HEK293 (cell line): ENCODE data around the gene BCL2L11.

ENCODE experiments used
- ELK4 ChIP-seq: IDR thresholded peaks from 2 replicates; pipeline ENCODE4 v1.6.1; 2011; ENCODE audit warnings: mild to moderate bottlenecking, low read depth, low read length, borderline replicate concordance
- FEZF1 ChIP-seq: fragments of 450-650 bp; formaldehyde crosslinking; IDR thresholded peaks from 2 replicates; pipeline ENCODE4 v1.5.1; 2016; ENCODE audit warnings: missing biosample characterization, missing genetic modification characterization
- GLI4 ChIP-seq: fragments of 450-650 bp; formaldehyde crosslinking; IDR thresholded peaks from 2 replicates; pipeline ENCODE4 v1.5.1; 2016; ENCODE audit warnings: missing biosample characterization, missing genetic modification characterization
- HOXC10 ChIP-seq: sonication (generic); formaldehyde crosslinking; IDR thresholded peaks from 2 replicates; pipeline ENCODE4 v1.8.1; 2023; ENCODE audit warnings: mild to moderate bottlenecking, missing genetic modification reagents
- KLF10 ChIP-seq: fragments of 450-650 bp; IDR thresholded peaks from 2 replicates; pipeline ENCODE4 v1.5.1; 2018; ENCODE audit warnings: missing biosample characterization, mild to moderate bottlenecking, missing genetic modification characterization
- KLF8 ChIP-seq: fragments of 450-650 bp; formaldehyde crosslinking; IDR thresholded peaks from 2 replicates; pipeline ENCODE4 v1.5.1; 2016; ENCODE audit warnings: missing biosample characterization, missing genetic modification characterization
- REPIN1 ChIP-seq: fragments of 450-650 bp; formaldehyde crosslinking; IDR thresholded peaks from 2 replicates; pipeline ENCODE4 v1.5.1; 2017; ENCODE audit warnings: missing biosample characterization, missing genetic modification characterization, low read depth
- SETDB1 ChIP-seq: IDR thresholded peaks from one replicate; pipeline ENCODE4 v1.6.1; 2017; ENCODE audit warnings: mild to moderate bottlenecking, low read length, moderate library complexity, mixed read lengths; ENCODE audit not compliant: insufficient read length
- ZBTB20 ChIP-seq: fragments of 450-650 bp; formaldehyde crosslinking; IDR thresholded peaks from 2 replicates; pipeline ENCODE4 v1.5.1; 2016; ENCODE audit warnings: missing biosample characterization, missing genetic modification characterization
- ZBTB6 ChIP-seq: fragments of 450-650 bp; formaldehyde crosslinking; IDR thresholded peaks from 2 replicates; pipeline ENCODE4 v1.5.1; 2017; ENCODE audit warnings: missing biosample characterization, missing genetic modification characterization
- ZFP41 ChIP-seq: fragments of 450-650 bp; formaldehyde crosslinking; IDR thresholded peaks from 2 replicates; pipeline ENCODE4 v1.5.1; 2016; ENCODE audit warnings: missing biosample characterization, missing genetic modification characterization, borderline replicate concordance
- ZFP69B ChIP-seq: fragments of 450-650 bp; formaldehyde crosslinking; IDR thresholded peaks from 2 replicates; pipeline ENCODE4 v1.5.1; 2016; ENCODE audit warnings: missing biosample characterization, missing genetic modification characterization
- ZNF121 ChIP-seq: fragments of 450-650 bp; formaldehyde crosslinking; IDR thresholded peaks from 2 replicates; pipeline ENCODE4 v1.5.1; 2016; ENCODE audit warnings: missing biosample characterization, missing genetic modification characterization
- ZNF169 ChIP-seq: fragments of 450-650 bp; formaldehyde crosslinking; IDR thresholded peaks from 2 replicates; pipeline ENCODE4 v1.5.1; 2016; ENCODE audit warnings: missing biosample characterization, missing genetic modification characterization
- ZNF174 ChIP-seq: fragments of 450-650 bp; formaldehyde crosslinking; IDR thresholded peaks from 2 replicates; pipeline ENCODE4 v1.5.0; 2017; ENCODE audit warnings: missing biosample characterization, mild to moderate bottlenecking, missing genetic modification characterization
- ZNF211 ChIP-seq: fragments of 450-650 bp; formaldehyde crosslinking; IDR thresholded peaks from 2 replicates; pipeline ENCODE4 v1.5.1; 2016; ENCODE audit warnings: low read depth, missing biosample characterization, missing genetic modification characterization
- ZNF223 ChIP-seq: fragments of 450-650 bp; formaldehyde crosslinking; IDR thresholded peaks from 2 replicates; pipeline ENCODE4 v1.5.1; 2016; ENCODE audit warnings: missing biosample characterization, missing genetic modification characterization
- ZNF266 ChIP-seq: fragments of 450-650 bp; formaldehyde crosslinking; IDR thresholded peaks from 2 replicates; pipeline ENCODE4 v1.5.1; 2016; ENCODE audit warnings: missing biosample characterization, missing genetic modification characterization, low read depth
- ZNF341 ChIP-seq: fragments of 450-650 bp; formaldehyde crosslinking; IDR thresholded peaks from 2 replicates; pipeline ENCODE4; 2016; ENCODE audit warnings: low read depth, missing biosample characterization, missing genetic modification characterization
- ZNF48 ChIP-seq: fragments of 450-650 bp; formaldehyde crosslinking; IDR thresholded peaks from 2 replicates; pipeline ENCODE4 v1.5.1; 2016; ENCODE audit warnings: missing biosample characterization, missing genetic modification characterization
- ZNF510 ChIP-seq: fragments of 450-650 bp; formaldehyde crosslinking; IDR thresholded peaks from 2 replicates; pipeline ENCODE4 v1.5.1; 2018; ENCODE audit warnings: mild to moderate bottlenecking, missing genetic modification characterization, missing biosample characterization; ENCODE audit not compliant: insufficient replicate concordance
- ZNF529 ChIP-seq: fragments of 450-650 bp; formaldehyde crosslinking; IDR thresholded peaks from 2 replicates; pipeline ENCODE4 v1.5.1; 2017; ENCODE audit warnings: missing genetic modification characterization, missing biosample characterization; ENCODE audit not compliant: insufficient replicate concordance
- ZNF555 ChIP-seq: fragments of 450-650 bp; formaldehyde crosslinking; conservative IDR thresholded peaks from 2 replicates; pipeline ENCODE4 v1.5.1; 2017; ENCODE audit warnings: missing biosample characterization, mild to moderate bottlenecking, missing genetic modification characterization, inconsistent platforms
- ZNF610 ChIP-seq: fragments of 450-650 bp; formaldehyde crosslinking; IDR thresholded peaks from 2 replicates; pipeline ENCODE4 v1.5.1; 2016; ENCODE audit warnings: missing biosample characterization, missing genetic modification characterization, borderline replicate concordance
- ZNF629 ChIP-seq: fragments of 450-650 bp; formaldehyde crosslinking; IDR thresholded peaks from 2 replicates; pipeline ENCODE4 v1.5.1; 2017; ENCODE audit warnings: missing biosample characterization, missing genetic modification characterization
- ZNF660 ChIP-seq: fragments of 450-650 bp; IDR thresholded peaks from 2 replicates; pipeline ENCODE4 v1.5.1; 2018; ENCODE audit warnings: missing biosample characterization, mild to moderate bottlenecking, missing genetic modification characterization
- ZNF664 ChIP-seq: fragments of 450-650 bp; formaldehyde crosslinking; IDR thresholded peaks from 2 replicates; pipeline ENCODE4 v1.5.1; 2016; ENCODE audit warnings: missing biosample characterization, missing genetic modification characterization
- ZNF785 ChIP-seq: fragments of 450-650 bp; formaldehyde crosslinking; IDR thresholded peaks from 2 replicates; pipeline ENCODE4 v1.5.1; 2016; ENCODE audit warnings: missing biosample characterization, missing genetic modification characterization
- ZNF830 ChIP-seq: fragments of 450-650 bp; IDR thresholded peaks from 2 replicates; pipeline ENCODE4 v1.5.0; 2018; ENCODE audit warnings: missing biosample characterization, missing genetic modification characterization, low read depth, mild to moderate bottlenecking, moderate library complexity
- ZNF837 ChIP-seq: fragments of 450-650 bp; formaldehyde crosslinking; IDR thresholded peaks from 2 replicates; pipeline ENCODE4 v1.5.1; 2016; ENCODE audit warnings: missing biosample characterization, missing genetic modification characterization
- ZSCAN16 ChIP-seq: fragments of 450-650 bp; formaldehyde crosslinking; IDR thresholded peaks from 2 replicates; pipeline ENCODE4 v1.5.1; 2016; ENCODE audit warnings: missing biosample characterization, missing genetic modification characterization
- TF ChIP-seq, protein P1 (sequence below): fragments of 450-650 bp; IDR thresholded peaks from 2 replicates; pipeline ENCODE4 v1.5.1; 2018; ENCODE audit warnings: missing biosample characterization, mild to moderate bottlenecking, missing genetic modification characterization
- TF ChIP-seq, protein P2 (sequence below): fragments of 450-650 bp; formaldehyde crosslinking; IDR thresholded peaks from 2 replicates; pipeline ENCODE4 v1.5.1; 2017; ENCODE audit warnings: missing biosample characterization, mild to moderate bottlenecking, missing genetic modification characterization, moderate library complexity
- TF ChIP-seq, protein P3 (sequence below): fragments of 450-650 bp; formaldehyde crosslinking; IDR thresholded peaks from 2 replicates; pipeline ENCODE4 v1.5.1; 2016; ENCODE audit warnings: missing biosample characterization, missing genetic modification characterization

Gene BCL2L11

DNA sequence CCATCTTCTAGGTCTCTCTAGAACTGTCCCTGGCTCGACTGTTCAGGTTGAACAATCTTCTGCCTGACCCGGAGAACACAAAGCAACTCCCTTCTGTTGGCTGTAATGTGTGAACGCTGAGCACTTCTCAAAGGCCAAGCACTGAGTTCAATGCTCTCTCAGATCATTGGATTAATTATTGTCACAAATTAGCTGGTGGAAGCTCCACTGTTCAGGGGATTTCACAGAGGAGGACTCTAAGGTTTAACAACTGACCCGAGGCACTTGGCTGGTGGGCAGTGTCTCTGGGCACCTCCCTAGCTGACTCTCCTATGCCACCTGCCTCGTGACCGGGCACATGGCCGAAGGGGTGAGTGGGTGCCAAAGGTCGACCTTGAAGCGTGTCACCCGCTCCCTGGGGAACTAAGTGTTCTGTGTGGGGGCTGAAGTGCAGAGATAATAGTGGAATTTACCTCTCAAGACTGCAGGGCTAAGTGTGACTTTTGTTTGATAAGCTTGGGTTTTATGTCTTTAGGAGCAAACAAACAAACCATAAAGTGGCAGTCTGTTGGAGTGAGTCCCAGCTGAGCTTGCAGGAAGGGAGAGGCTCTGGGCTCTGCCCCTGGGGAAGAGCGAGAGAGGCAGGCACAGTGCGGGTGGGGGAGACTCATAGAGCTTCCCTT is 64.8 kb downstream of the BCL2L11 start (continued):
- TF ChIP-seq ZNF341 (tag by site-specific recombination) (peak; percentile 91), ELK4 (no peak), ZNF169 (tag by site-specific recombination) (no peak), FEZF1 (tag by site-specific recombination) (peak; percentile 98), ZNF48 (no peak), ZNF830 (tag by site-specific recombination) (no peak), ZNF510 (tag by site-specific recombination) (no peak), ZNF629 (peak; percentile 63), ZFP41 (no peak), GLI4 (tag by site-specific recombination) (no peak), ZNF266 (no peak), ZNF174 (tag by site-specific recombination) (no peak), ZNF211 (no peak), ZNF555 (no peak), ZNF610 (peak; percentile 65; the same call in 1 of the 2 replicates), HOXC10 (CRISPR knock-in tag) (no peak), ZBTB6 (tag by site-specific recombination) (0 out of 2 replicates have a peak, but pooled peaks have one; percentile 12), KLF10 (peak; percentile 53; the same call in 1 of the 2 replicates), ZFP69B (no peak), ZNF664 (tag by site-specific recombination) (no peak), ZNF121 (tag by site-specific recombination) (no peak; the same call in 1 of the 2 replicates), ZNF837 (tag by site-specific recombination) (no peak), ZNF660 (tag by site-specific recombination) (no peak), SETDB1 (no peak), ZNF529 (tag by site-specific recombination) (no peak), REPIN1 (tag by site-specific recombination) (no peak), ZSCAN16 (tag by site-specific recombination) (peak; percentile 66; the same call in 1 of the 2 replicates), KLF8 (tag by site-specific recombination) (no peak), ZNF223 (tag by site-specific recombination) (no peak), ZNF785 (no peak), ZBTB20 (tag by site-specific recombination) (0 out of 2 replicates have a peak, but pooled peaks have one; percentile 21)
- TF ChIP-seq, protein P1, sequence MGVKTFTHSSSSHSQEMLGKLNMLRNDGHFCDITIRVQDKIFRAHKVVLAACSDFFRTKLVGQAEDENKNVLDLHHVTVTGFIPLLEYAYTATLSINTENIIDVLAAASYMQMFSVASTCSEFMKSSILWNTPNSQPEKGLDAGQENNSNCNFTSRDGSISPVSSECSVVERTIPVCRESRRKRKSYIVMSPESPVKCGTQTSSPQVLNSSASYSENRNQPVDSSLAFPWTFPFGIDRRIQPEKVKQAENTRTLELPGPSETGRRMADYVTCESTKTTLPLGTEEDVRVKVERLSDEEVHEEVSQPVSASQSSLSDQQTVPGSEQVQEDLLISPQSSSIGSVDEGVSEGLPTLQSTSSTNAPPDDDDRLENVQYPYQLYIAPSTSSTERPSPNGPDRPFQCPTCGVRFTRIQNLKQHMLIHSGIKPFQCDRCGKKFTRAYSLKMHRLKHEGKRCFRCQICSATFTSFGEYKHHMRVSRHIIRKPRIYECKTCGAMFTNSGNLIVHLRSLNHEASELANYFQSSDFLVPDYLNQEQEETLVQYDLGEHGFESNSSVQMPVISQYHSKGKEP (tag by site-specific recombination), result peak; percentile 48; the same call in 1 of the 2 replicates
- TF ChIP-seq, protein P2, sequence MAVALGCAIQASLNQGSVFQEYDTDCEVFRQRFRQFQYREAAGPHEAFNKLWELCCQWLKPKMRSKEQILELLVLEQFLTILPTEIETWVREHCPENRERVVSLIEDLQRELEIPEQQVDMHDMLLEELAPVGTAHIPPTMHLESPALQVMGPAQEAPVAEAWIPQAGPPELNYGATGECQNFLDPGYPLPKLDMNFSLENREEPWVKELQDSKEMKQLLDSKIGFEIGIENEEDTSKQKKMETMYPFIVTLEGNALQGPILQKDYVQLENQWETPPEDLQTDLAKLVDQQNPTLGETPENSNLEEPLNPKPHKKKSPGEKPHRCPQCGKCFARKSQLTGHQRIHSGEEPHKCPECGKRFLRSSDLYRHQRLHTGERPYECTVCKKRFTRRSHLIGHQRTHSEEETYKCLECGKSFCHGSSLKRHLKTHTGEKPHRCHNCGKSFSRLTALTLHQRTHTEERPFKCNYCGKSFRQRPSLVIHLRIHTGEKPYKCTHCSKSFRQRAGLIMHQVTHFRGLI (tag by site-specific recombination), result no peak; the same call in 1 of the 2 replicates
- TF ChIP-seq, protein P3, sequence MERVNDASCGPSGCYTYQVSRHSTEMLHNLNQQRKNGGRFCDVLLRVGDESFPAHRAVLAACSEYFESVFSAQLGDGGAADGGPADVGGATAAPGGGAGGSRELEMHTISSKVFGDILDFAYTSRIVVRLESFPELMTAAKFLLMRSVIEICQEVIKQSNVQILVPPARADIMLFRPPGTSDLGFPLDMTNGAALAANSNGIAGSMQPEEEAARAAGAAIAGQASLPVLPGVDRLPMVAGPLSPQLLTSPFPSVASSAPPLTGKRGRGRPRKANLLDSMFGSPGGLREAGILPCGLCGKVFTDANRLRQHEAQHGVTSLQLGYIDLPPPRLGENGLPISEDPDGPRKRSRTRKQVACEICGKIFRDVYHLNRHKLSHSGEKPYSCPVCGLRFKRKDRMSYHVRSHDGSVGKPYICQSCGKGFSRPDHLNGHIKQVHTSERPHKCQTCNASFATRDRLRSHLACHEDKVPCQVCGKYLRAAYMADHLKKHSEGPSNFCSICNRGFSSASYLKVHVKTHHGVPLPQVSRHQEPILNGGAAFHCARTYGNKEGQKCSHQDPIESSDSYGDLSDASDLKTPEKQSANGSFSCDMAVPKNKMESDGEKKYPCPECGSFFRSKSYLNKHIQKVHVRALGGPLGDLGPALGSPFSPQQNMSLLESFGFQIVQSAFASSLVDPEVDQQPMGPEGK, result peak; percentile 53; the same call in 1 of the 2 replicates
